ENCODE measurements around the gene FNDC11. TPM values are rescaled to one million over a fixed set of nuclear protein-coding genes. Genes with fewer than 3 reads are reported as not detected.

Gene FNDC11
- total RNA-seq, 1 experiment from 2014 or later: 2.5 TPM

DNA sequence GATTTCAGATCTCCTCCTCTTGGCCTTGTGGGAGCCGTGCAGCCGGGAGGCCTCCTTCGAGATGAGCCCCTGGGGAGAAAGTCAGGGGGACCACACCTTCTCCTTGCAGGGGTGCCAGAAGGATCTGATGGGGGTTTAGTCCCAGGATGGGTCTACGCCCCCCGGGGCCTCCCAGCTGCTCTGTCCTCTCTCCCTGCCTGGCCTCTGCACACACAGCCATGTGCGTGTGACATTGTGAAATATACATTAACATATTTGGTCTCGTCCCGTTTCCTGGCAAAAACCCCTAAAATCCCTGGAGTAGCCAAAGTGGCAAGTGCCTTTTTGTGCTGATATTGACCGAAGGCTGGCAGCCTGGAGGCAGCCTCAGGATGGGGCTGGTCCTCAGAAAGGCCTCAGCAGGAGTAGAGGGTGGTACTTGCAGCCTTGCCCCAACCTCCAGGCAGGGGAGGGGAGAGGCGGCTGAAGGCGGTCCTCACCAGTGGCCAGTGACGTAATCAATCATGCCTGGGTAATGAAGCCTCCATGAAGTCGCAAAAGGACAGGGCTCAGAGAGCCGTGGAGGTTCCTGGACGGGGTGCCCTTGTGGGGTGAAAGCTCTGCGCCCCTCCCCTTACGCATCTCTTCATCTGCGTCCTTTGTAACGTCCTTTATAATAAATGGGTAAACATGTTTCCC lies 25.2 kb downstream of the FNDC11 start:
- no peak overlapping the region for H3K9ac ChIP-seq (ENCODE audit: extremely low read depth, insufficient read length, low read length)
- no peak for DNase-seq
- H2BK5ac ChIP-seq (ENCODE audit: insufficient read length, low read length): no peak overlapping the region
- H3K79me1 ChIP-seq (ENCODE audit: insufficient read depth, low read depth, low read length, poor library complexity, severe bottlenecking): no peaks in the 10 kb centered on the region
- H3K18ac ChIP-seq (ENCODE audit: insufficient read length, low read depth, low read length): no peak overlapping the region
- H3K4me1 Mint-ChIP-seq: peaks cover 12 to 21% of the 10 kb centered on the region in 2 experiments
- TF ChIP-seq, protein P1, sequence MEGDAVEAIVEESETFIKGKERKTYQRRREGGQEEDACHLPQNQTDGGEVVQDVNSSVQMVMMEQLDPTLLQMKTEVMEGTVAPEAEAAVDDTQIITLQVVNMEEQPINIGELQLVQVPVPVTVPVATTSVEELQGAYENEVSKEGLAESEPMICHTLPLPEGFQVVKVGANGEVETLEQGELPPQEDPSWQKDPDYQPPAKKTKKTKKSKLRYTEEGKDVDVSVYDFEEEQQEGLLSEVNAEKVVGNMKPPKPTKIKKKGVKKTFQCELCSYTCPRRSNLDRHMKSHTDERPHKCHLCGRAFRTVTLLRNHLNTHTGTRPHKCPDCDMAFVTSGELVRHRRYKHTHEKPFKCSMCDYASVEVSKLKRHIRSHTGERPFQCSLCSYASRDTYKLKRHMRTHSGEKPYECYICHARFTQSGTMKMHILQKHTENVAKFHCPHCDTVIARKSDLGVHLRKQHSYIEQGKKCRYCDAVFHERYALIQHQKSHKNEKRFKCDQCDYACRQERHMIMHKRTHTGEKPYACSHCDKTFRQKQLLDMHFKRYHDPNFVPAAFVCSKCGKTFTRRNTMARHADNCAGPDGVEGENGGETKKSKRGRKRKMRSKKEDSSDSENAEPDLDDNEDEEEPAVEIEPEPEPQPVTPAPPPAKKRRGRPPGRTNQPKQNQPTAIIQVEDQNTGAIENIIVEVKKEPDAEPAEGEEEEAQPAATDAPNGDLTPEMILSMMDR (conservative IDR thresholded peaks at IDR 0.05): no peak
- no peak overlapping the region for H2BK120ac ChIP-seq (ENCODE audit: low read depth, low read length, poor library complexity, severe bottlenecking)
- no peak overlapping the region for H3K4ac ChIP-seq (ENCODE audit: low read depth, low read length)
- H3K79me2 ChIP-seq (ENCODE audit: insufficient read depth, low read length): no peaks in the 10 kb centered on the region
- no peak overlapping the region for H4K91ac ChIP-seq (ENCODE audit: insufficient read length, low read depth, low read length)
- no peak overlapping the region for H3K27ac Mint-ChIP-seq
- no peaks in the 10 kb centered on the region for H3K27me3 ChIP-seq (ENCODE audit: insufficient read depth, low read length)
- WGBS (ENCODE audit: extremely low coverage, insufficient read length, low lambda C conversion rate): no CpG with 5 or more reads among the region's 19 CpGs
- H3K4me3 Mint-ChIP-seq: no peak overlapping the region
- no peak overlapping the region; the same call in 1 of the 2 replicates for H2BK15ac ChIP-seq (ENCODE audit: low read depth, low read length)
- no peaks in the 10 kb centered on the region for H3K4me1 ChIP-seq (ENCODE audit: insufficient read depth, low read length)
- no peak overlapping the region for H2AK5ac ChIP-seq (ENCODE audit: insufficient read length, low read length)
- H2BK12ac ChIP-seq (ENCODE audit: insufficient read length, low read depth, low read length): no peak overlapping the region
- H3K4me2 ChIP-seq (ENCODE audit: insufficient read depth, insufficient read length, low read length): no peak overlapping the region
- no peak overlapping the region for H4K5ac ChIP-seq (ENCODE audit: insufficient read length, low read depth, low read length)
- no peak overlapping the region for H3K27ac ChIP-seq (ENCODE audit: insufficient read length, low read depth, low read length)
- H3K14ac ChIP-seq (ENCODE audit: insufficient read depth, low read length): no peak overlapping the region
- no peaks in the 10 kb centered on the region for H3K36me3 Mint-ChIP-seq (ENCODE audit: insufficient read depth in 1 of 3, low read depth in 3 of 3)
- H3K27me3 Mint-ChIP-seq (ENCODE audit: low read depth): no peaks in the 10 kb centered on the region; the same call in none of the 2 replicates
- no peaks in the 10 kb centered on the region for H3K23me2 ChIP-seq (ENCODE audit: insufficient read length, low read depth, low read length, poor library complexity, severe bottlenecking)
- no peaks in the 10 kb centered on the region for H4K20me1 ChIP-seq (ENCODE audit: control insufficient read depth, insufficient read depth, insufficient read length)
- no peak overlapping the region for H2BK20ac ChIP-seq (ENCODE audit: low read depth, low read length, poor library complexity, severe bottlenecking)
- H3K23ac ChIP-seq (ENCODE audit: insufficient read length, low read depth, low read length): no peak overlapping the region
- no peak overlapping the region for H3T11ph ChIP-seq (ENCODE audit: low read length)
- no peak overlapping the region for H3K56ac ChIP-seq (ENCODE audit: insufficient read length, low read depth, low read length)
- no peaks in the 10 kb centered on the region for H3K9me3 ChIP-seq (ENCODE audit: control insufficient read depth, low read depth, low read length)
- no peaks in the 10 kb centered on the region for H3K9me3 Mint-ChIP-seq
- no peak overlapping the region for H2AFZ ChIP-seq (ENCODE audit: low read length)
- H4K8ac ChIP-seq (replicated peaks; ENCODE audit: insufficient read length, low read depth, low read length): no peak overlapping the region
